ENCODE data around the gene ZBTB17.
"Not testable (repeated sequence)": the region's sequence is repeated elsewhere in the genome, so short reads cannot be mapped to it uniquely, and the experiment has no call there.

Gene ZBTB17

DNA sequence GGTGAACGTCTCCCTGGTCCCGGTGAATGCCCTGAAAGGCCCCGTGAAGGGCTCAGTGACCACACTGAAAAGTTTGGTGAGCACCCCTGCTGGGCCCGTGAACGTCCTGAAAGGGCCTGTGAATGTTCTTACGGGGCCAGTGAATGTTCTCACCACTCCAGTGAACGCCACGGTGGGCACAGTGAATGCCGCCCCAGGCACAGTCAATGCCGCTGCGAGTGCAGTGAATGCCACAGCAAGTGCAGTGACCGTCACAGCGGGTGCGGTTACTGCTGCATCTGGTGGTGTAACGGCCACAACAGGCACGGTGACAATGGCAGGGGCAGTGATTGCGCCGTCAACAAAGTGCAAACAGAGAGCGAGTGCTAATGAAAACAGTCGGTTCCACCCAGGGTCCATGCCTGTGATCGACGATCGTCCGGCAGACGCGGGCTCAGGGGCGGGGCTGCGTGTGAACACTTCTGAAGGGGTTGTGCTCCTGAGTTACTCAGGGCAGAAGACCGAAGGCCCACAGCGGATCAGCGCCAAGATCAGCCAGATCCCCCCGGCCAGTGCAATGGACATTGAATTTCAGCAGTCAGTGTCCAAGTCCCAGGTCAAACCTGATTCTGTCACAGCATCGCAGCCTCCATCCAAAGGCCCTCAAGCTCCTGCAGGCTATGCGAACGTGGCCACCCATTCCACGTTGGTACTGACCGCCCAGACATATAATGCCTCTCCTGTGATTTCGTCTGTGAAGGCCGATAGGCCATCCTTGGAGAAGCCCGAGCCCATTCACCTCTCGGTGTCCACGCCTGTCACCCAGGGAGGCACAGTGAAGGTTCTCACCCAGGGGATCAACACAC lies 41.5 kb downstream of the ZBTB17 start:
- no peak for DNase-seq

DNA sequence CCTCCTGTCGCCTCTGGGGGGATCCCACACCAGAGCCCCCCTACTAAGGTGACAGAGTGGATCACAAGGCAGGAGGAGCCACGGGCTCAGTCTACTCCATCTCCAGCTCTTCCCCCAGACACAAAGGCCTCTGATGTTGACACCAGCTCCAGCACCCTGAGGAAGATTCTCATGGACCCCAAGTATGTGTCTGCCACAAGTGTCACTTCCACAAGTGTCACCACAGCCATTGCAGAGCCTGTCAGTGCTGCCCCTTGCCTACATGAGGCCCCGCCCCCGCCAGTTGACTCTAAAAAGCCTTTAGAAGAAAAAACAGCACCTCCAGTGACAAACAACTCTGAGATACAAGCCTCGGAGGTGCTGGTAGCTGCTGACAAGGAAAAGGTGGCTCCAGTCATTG lies 42.2 kb downstream of the ZBTB17 start:
- DNase-seq = no peak

DNA sequence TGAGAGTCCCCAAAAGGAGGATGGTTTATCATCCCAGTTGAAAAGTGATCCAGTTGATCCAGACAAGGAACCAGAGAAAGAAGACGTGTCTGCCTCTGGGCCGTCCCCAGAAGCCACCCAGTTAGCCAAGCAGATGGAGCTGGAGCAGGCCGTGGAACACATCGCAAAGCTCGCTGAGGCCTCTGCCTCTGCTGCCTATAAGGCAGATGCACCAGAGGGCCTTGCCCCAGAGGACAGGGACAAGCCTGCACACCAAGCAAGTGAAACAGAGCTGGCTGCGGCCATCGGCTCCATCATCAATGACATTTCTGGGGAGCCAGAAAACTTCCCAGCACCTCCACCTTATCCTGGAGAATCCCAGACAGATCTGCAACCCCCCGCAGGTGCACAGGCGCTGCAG lies 43.3 kb downstream of the ZBTB17 start:
- no peak for DNase-seq

DNA sequence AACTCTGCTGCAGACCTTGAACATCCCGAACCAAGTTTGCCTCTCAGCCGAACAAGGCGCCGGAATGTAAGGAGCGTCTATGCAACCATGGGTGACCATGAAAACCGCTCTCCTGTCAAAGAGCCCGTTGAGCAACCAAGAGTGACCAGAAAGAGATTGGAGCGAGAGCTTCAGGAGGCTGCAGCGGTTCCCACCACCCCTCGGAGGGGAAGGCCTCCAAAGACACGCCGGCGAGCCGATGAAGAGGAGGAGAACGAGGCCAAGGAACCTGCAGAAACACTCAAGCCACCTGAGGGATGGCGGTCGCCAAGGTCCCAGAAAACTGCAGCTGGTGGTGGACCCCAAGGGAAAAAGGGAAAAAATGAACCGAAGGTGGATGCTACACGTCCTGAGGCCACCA lies 44.0 kb downstream of the ZBTB17 start:
- no peak for DNase-seq

DNA sequence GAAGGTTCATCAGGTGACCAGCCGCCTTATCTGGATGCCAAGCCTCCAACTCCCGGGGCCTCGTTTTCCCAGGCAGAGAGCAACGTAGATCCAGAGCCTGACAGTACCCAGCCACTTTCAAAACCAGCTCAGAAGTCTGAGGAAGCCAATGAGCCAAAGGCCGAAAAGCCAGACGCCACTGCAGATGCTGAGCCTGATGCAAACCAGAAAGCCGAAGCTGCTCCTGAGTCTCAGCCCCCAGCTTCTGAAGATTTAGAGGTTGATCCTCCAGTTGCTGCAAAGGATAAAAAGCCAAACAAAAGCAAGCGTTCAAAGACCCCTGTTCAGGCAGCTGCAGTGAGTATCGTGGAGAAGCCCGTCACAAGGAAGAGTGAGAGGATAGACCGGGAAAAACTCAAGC lies 44.5 kb downstream of the ZBTB17 start:
- DNase-seq = no peak

DNA sequence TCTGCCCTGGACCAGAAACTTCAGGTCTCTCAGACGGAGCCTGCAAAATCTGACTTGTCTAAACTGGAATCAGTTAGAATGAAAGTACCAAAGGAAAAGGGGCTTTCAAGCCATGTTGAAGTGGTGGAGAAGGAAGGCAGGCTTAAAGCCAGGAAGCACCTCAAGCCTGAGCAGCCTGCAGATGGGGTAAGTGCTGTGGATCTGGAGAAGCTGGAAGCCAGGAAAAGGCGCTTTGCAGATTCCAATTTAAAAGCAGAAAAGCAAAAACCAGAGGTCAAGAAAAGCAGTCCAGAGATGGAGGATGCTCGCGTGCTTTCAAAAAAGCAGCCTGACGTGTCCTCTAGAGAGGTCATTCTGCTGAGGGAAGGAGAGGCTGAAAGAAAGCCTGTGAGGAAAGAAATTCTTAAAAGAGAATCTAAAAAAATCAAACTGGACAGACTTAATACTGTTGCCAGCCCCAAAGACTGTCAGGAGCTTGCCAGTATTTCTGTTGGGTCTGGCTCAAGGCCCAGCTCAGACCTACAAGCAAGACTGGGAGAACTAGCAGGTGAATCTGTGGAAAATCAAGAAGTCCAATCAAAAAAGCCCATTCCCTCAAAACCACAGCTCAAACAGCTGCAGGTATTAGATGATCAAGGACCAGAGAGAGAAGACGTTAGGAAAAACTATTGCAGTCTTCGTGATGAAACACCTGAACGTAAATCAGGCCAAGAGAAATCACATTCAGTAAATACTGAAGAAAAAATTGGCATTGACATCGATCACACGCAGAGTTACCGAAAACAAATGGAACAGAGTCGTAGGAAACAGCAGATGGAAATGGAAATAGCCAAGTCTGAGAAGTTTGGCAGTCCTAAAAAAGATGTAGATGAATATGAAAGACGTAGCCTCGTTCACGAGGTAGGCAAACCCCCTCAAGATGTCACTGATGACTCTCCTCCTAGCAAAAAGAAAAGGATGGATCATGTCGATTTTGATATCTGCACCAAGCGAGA lies 46.6 kb downstream of the ZBTB17 start:
- no peak for DNase-seq

DNA sequence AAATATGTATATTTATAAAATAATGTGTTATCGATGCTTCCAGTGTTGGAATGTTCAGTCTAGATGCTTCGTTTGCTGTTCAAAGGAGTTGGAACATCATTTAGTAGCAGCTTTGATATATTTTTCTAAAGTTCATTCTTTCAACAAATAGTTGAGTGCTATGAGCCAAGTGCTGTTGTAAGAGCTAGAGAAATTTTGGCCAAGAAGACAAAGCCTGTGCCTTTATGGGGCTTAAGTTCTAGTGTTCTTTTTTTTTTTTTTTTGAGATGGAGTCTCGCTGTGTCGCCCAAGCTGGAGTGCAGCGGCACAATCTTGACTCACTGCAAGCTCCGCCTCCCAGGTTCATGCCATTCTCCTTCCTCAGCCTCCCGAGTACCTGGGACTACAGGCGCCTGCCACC lies 49.5 kb downstream of the ZBTB17 start:
- DNase-seq = not testable (repeated sequence)

DNA sequence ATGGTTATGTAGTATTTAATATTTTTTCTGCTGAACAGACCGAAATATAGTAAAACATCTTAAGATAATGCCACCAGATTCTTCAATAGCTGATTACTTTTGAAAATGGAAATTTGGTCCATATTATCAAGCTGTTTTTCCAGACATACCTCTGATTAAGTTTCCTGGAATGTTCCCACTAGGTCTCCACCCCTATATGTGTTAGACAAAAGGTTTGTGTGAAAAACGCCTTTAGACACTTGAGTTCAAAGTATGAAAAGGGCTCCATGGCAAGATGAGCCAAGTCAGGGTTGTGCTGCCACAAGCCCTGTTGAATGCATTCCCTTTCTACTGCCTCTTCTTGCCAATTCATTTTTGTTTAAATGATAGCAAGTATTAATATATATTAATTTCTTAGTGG lies 52.7 kb downstream of the ZBTB17 start:
- DNase-seq = no peak

DNA sequence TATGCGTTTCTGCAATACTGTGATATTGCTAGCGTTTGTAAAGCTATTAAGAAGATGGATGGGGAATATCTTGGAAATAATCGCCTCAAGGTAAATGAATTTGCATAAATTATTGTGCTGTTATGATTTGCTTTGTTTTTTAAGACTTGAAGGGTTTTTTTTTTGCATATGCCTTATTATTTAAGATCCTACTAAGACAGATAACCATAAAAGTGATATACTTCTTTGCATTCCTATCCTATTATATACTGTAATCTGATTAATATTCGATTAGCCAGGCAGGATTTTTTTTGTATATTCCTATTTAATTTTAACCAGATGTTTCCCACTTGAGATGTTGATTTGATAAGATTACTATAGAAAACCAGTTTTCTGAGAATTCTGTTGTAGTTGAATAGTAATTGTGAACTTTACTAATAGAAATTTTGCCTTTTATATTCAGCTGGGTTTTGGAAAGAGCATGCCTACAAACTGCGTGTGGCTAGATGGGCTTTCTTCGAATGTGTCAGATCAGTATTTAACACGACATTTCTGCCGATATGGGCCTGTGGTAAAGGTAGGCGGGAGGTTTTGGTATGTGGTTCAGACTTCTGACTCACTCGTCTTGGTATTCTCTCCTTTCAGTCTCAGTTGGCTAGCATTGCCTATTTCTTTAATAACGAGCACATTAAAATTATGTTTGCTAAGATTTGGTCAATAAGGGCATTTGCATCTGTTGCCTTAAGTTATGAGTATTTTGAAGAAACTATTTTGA lies 56.8 kb downstream of the ZBTB17 start:
- no peak for DNase-seq

DNA sequence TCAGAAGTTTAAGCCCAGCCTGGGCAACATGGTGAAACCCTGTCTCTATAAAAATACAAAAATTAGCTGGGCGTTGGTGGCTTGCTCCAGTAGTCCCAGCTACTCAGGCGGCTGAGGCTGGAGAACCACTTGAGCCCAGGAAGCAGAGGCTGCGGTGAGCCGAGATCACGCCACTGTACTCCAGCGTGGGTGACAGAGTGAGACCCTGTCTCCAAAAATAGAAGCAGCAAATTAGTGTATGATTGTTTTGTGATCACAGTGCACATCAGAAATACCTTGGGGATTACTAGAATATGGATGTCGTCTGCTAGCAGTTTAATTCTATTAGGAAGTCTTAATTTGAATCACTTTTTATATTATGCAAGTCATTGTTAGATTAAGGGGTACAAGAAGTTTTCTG lies 59.0 kb downstream of the ZBTB17 start:
- no peak for DNase-seq

DNA sequence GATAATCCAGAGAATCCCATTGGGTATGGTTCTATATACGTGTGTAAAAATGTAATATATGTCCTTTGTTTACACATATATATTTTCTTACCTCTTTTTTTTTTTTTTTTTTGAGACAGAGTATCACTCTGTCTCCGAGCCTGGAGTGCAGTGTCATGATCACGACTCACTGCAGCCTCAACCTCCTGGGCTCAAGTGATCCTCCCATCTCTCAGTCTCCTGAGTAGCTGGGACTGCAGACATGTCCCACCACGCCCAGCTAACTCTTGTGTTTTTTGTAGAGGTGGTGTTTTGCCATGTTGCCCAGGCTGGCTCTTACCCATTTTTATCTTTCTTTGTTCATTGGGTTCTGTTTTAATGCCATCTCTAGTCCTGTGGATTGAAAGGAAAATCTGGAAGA lies 59.5 kb downstream of the ZBTB17 start:
- no peak for DNase-seq

DNA sequence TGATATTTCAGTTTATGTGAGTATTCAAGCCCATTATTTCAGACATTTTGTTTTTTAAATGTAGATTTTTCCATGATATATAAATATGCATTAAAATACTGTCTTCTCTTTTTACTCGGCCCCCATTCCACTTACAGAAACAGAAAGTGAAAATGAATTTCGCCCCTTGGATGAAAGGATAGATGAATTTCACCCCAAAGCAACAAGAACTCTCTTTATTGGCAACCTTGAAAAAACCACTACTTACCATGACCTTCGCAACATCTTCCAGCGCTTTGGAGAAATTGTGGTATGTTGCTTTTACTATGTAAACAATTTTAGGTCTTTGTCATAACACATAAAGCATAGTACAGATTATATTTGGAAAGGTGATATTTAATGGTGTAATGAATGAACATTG lies 59.9 kb downstream of the ZBTB17 start:
- no peak for DNase-seq

DNA sequence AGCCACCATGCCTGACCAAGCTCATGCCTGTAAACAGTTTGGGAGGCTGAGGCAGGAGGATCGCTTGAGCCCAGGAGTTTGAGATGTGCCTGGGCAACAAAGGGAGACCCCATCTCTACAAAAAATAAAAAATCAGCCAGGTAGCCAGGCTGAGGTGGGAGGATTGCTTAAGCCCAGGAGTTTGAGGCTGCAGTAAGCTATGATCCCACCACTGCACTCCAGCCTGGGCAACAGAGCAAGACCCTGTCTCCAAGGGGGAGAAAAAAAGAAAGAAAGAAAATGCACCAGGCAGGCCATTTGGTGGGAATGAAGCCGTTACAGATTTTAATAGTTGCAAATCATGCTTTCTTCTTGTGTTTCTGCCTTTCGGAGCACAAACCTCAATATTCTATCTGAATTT lies 62.3 kb downstream of the ZBTB17 start:
- not testable (repeated sequence) for DNase-seq

DNA sequence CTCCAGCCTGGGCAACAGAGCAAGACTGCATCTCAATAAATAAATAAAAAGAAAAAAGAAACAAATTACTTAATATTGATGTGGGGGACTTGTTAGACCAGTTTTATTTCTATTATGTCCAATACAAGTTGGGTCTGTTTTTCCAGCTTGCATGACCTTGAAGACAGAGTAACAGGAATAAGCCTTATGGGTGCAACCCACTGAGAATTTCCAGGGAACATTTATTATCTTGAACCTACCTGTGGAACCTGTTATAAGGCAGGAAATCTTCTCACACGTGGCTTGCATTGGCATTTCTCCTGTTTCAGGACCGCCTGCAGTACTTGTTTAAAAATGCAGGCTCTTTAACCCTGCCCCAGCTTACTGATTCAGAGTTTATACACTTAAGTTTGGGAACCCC lies 64.0 kb downstream of the ZBTB17 start:
- DNase-seq = no peak

DNA sequence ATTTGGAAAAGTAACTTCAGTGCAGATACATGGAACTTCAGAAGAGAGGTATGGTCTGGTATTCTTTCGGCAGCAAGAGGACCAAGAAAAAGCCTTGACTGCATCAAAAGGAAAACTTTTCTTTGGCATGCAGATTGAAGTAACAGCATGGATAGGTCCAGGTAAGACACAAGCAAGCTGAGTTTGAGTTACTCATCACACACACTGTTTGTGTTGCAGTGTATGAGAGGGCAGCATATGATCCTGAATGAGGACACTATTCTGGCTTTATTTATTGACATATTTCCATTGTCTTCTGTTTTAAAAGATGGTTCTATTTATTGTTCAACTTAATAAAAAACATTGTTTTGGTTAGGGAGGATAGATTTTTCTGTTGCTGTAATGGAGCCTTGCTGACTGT lies 64.8 kb downstream of the ZBTB17 start:
- DNase-seq = no peak

DNA sequence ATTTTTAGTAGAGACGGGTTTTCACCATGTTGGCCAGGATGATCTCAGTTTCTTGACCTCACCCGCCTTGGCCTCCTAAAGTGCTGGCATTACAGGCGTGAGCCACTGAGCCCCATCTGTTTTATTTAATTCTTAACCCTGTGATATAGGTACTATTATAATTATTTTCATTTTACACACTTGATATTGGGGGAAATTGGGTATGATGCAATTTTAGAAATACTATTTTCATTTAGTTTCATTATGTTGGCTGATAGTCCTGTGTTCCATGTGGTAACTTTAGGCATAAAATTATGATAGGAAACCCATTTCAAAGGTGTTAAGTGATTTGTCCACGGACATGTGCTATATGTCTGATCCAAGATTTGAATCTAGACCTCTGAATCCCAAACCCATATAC lies 67.3 kb downstream of the ZBTB17 start:
- no peak for DNase-seq

DNA sequence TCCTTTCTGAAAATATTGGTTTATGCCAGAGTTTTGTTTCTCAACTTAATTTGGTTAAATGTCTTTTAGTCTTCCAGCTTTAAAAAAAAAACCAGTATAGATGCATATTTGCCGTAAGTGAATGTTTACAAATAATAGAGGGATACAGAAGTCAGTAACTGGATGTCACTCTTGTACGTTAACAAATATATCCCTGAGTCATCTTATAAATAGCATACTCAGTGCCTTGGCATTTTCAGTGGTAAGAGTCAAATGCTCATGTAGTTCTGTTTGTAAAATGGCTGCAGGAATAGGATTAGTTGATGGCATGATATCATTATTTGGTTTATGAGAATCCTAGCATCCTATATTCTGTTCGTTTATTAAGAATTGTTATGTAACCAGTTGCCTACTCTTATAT lies 73.0 kb downstream of the ZBTB17 start:
- no peak for DNase-seq

DNA sequence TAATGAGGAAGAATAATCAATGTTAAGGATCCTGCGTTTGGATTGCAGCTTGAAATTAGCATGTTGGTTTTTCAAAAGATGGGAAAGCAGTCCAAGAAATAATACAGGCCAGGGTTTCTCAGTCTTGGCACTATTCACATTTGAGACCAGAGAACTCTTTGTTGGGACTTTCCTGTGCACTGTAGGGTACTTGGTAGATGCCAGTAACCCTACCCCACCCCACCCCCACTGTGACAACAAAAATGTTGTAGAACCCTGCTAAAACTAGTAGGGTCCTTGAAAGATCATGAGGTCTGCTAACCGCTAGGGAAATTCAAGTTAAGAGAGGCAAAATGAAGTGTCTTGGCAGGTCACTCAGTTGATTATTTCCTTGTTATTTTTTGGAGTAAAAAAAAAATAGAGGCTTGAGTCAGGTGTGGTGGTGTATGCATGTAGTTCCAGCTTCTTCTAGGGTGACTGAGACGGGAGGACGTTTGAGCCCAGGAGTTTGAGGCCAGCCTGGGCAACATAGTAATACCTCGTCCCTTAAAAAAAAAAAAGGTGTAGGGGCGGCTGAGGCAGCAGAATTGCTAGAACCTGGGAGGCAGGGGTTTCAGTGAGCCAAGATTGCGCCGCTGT lies 75.1 kb downstream of the ZBTB17 start:
- DNase-seq = no peak

DNA sequence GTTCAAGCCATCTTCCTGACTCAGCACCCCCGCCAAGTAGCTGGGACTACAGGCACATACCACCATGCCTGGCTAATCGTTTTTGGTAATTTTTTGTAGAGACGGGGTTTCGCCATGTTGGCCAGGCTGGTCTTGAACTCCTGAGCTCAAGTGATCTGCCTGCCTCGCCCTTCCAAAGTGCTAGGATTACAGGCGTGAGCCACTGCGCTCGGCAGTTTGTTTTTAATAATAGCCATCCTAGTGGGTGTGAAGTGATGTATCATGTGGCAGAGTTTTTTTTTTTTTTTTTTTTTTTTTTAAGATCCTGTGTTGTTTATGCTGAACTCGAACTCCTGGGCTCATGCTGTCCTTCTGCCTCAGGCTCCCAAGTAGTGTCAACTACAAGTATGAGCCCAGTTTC lies 76.6 kb downstream of the ZBTB17 start:
- no peak for DNase-seq

DNA sequence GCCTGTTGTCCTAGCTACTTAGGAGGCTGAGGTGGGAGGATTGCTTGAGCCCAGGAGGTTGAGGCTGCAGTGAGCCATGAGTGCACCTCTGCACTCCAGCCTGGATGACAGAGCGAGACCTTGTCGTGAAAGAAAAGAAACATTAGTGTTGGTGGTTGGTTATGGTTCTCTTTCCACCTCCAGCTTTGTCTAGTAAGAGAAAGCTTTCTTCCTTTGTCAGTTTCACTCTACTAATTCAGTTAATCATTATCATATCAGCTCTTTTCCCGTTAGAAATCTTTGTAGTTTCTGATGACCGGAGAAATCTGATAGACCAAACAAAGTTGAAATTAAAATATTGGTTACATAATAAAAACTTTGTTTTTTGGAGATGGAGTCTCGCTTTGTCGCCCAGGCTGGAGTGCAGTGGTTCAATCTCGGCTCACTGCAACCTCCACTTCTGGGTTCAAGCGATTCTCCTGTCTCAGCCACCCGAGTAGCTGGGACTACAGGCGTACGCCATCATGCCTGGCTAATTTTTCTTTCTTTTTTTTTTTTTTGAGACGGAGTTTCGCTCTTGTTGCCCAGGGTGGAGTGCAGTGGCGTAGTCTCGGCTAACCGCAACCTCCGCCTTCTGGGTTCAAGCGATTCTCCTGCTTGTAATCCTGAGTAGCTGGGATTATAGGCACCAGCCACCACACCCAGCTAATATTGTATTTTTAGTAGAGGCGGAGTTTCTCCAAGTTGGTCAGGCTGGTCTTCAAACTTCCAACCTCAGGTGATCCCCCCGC lies 78.9 kb downstream of the ZBTB17 start:
- DNase-seq = not testable (repeated sequence)

DNA sequence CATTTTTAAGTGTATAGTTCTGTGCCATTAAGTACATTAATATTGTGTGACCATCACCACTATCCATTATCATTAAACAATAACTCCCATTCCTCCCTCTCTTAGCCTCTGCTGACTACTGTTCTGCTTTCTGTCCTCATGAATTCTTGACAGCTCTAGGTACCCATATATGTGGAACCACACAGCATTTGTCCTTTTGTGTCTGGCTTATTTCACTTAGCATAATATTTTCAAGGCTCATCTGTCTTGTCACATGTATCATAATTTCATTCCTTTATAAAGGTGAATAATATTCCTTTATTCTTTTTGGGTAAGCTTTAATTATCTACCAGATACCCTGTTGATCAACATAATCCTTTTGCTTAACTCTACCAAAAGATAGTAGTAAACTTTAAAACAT lies 80.7 kb downstream of the ZBTB17 start:
- no peak for DNase-seq

Measured in NCI-H187 (cell line).